ENCODE results near the gene IL25. TPM values are rescaled to one million over a fixed set of nuclear protein-coding genes. Genes with fewer than 3 reads are reported as not detected.
"Not testable (repeated sequence)": the region's sequence is repeated elsewhere in the genome, so short reads cannot be mapped to it uniquely, and the experiment has no call there.

The IL25 gene
- polyA plus RNA-seq, 1 donor (not counting 4 experiments of a cell fraction or from before 2014, with no cell fraction given): not detected

- Histone ChIP-seq H3K9ac (ENCODE audit: control insufficient read depth, extremely low read depth, insufficient read depth, low read length) (no peak overlapping the region), H3K4me1 (ENCODE audit: control insufficient read depth, extremely low read depth, insufficient read depth, low read length) (no peaks in the 10 kb centered on the region), H3K9me3 (ENCODE audit: control insufficient read depth, low read depth, low read length) (no peaks in the 10 kb centered on the region), H3K36me3 (ENCODE audit: control insufficient read depth in 2 of 2, extremely low read depth in 1 of 2, insufficient read depth in 2 of 2, low read length in 2 of 2) (no peaks in the 10 kb centered on the region), H3K27me3 (ENCODE audit: control insufficient read depth, extremely low read depth, insufficient read depth, low read length) (peaks cover 4% of the 10 kb centered on the region), H4K20me1 (ENCODE audit: control insufficient read depth, extremely low read depth, insufficient read depth, low read length) (no peaks in the 10 kb centered on the region), H3K9me1 (ENCODE audit: control insufficient read depth, extremely low read depth, insufficient read depth, low read length) (no peaks in the 10 kb centered on the region), H3K27ac (ENCODE audit: control insufficient read depth, insufficient read depth, low read length) (no peak overlapping the region), H3K79me2 (ENCODE audit: control insufficient read depth, insufficient read depth, low read length) (no peaks in the 10 kb centered on the region), H2AFZ (ENCODE audit: control insufficient read depth, low read length) (no peak overlapping the region), H3K4me2 (ENCODE audit: control insufficient read depth, extremely low read depth, insufficient read depth, low read depth, low read length) (no peak overlapping the region), H3K4me3 (ENCODE audit: control insufficient read depth in 2 of 3, extremely low read depth in 1 of 3, insufficient read depth in 2 of 3, low read depth in 1 of 3, low read length in 3 of 3) (no peak overlapping the region)
- no peak for FAIRE-seq
- TF ChIP-seq EZH2 (IDR thresholded peaks at IDR 0.05; ENCODE audit: low read length): no peak
- TF ChIP-seq CTCF (optimal IDR thresholded peaks at IDR 0.05 in 1 of 3, IDR thresholded peaks at IDR 0.05 in 1 of 3, conservative IDR thresholded peaks at IDR 0.05 in 1 of 3; ENCODE audit: extremely low read depth in 1 of 3, insufficient read depth in 2 of 3, low read length in 3 of 3): no peak
- dilution Hi-C loops (cut with MboI; ENCODE audit: extremely low pct_ligation_motif_present, low sequenced_read_pairs): no loop called here
- no peak for DNase-seq (ENCODE audit: low read depth, low spot score)
Measured at GRCh38 chr14:23385244-23385641, 12.6 kb downstream of the IL25 start.

GRCh38 chr14:23385642-23386265, 13.1 kb downstream of the IL25 start:
- Histone ChIP-seq H2AFZ (ENCODE audit: control insufficient read depth, low read length) (no peak overlapping the region), H3K4me3 (ENCODE audit: control insufficient read depth in 2 of 3, extremely low read depth in 1 of 3, insufficient read depth in 2 of 3, low read depth in 1 of 3, low read length in 3 of 3) (no peak overlapping the region), H3K27ac (ENCODE audit: control insufficient read depth, insufficient read depth, low read length) (no peak overlapping the region), H3K27me3 (ENCODE audit: control insufficient read depth, extremely low read depth, insufficient read depth, low read length) (no peaks in the 10 kb centered on the region), H4K20me1 (ENCODE audit: control insufficient read depth, extremely low read depth, insufficient read depth, low read length) (no peaks in the 10 kb centered on the region), H3K36me3 (ENCODE audit: control insufficient read depth in 2 of 2, extremely low read depth in 1 of 2, insufficient read depth in 2 of 2, low read length in 2 of 2) (no peaks in the 10 kb centered on the region), H3K4me2 (ENCODE audit: control insufficient read depth, extremely low read depth, insufficient read depth, low read depth, low read length) (no peak overlapping the region), H3K9me3 (ENCODE audit: control insufficient read depth, low read depth, low read length) (no peaks in the 10 kb centered on the region), H3K4me1 (ENCODE audit: control insufficient read depth, extremely low read depth, insufficient read depth, low read length) (no peaks in the 10 kb centered on the region), H3K9ac (ENCODE audit: control insufficient read depth, extremely low read depth, insufficient read depth, low read length) (no peak overlapping the region), H3K9me1 (ENCODE audit: control insufficient read depth, extremely low read depth, insufficient read depth, low read length) (no peaks in the 10 kb centered on the region), H3K79me2 (ENCODE audit: control insufficient read depth, insufficient read depth, low read length) (no peaks in the 10 kb centered on the region)
- no peak for DNase-seq (ENCODE audit: low read depth, low spot score)
- no peak for FAIRE-seq
- TF ChIP-seq CTCF (optimal IDR thresholded peaks at IDR 0.05 in 1 of 3, IDR thresholded peaks at IDR 0.05 in 1 of 3, conservative IDR thresholded peaks at IDR 0.05 in 1 of 3; ENCODE audit: extremely low read depth in 1 of 3, insufficient read depth in 2 of 3, low read length in 3 of 3) (no peak), EZH2 (IDR thresholded peaks at IDR 0.05; ENCODE audit: low read length) (no peak)
- dilution Hi-C loops (cut with MboI; ENCODE audit: extremely low pct_ligation_motif_present, low sequenced_read_pairs): no loop called here

- H3K9ac ChIP-seq (ENCODE audit: control insufficient read depth, extremely low read depth, insufficient read depth, low read length); H3K4me1 ChIP-seq (ENCODE audit: control insufficient read depth, extremely low read depth, insufficient read depth, low read length); H3K79me2 ChIP-seq (ENCODE audit: control insufficient read depth, insufficient read depth, low read length); DNase-seq (ENCODE audit: low read depth, low spot score); H3K9me1 ChIP-seq (ENCODE audit: control insufficient read depth, extremely low read depth, insufficient read depth, low read length); H3K9me3 ChIP-seq (ENCODE audit: control insufficient read depth, low read depth, low read length); H3K36me3 ChIP-seq (ENCODE audit: control insufficient read depth in 2 of 2, extremely low read depth in 1 of 2, insufficient read depth in 2 of 2, low read length in 2 of 2); H3K4me2 ChIP-seq (ENCODE audit: control insufficient read depth, extremely low read depth, insufficient read depth, low read depth, low read length); H4K20me1 ChIP-seq (ENCODE audit: control insufficient read depth, extremely low read depth, insufficient read depth, low read length); H2AFZ ChIP-seq (ENCODE audit: control insufficient read depth, low read length); FAIRE-seq; H3K27ac ChIP-seq (ENCODE audit: control insufficient read depth, insufficient read depth, low read length); H3K4me3 ChIP-seq (ENCODE audit: control insufficient read depth in 2 of 3, extremely low read depth in 1 of 3, insufficient read depth in 2 of 3, low read depth in 1 of 3, low read length in 3 of 3); H3K27me3 ChIP-seq (ENCODE audit: control insufficient read depth, extremely low read depth, insufficient read depth, low read length); dilution Hi-C loops (cut with MboI; ENCODE audit: extremely low pct_ligation_motif_present, low sequenced_read_pairs): not testable (repeated sequence)
Measured at GRCh38 chr14:23386266-23386657, 13.7 kb downstream of the IL25 start.
